ENCODE measurements around the gene SYT7. TPM values are rescaled to one million over a fixed set of nuclear protein-coding genes. Genes with fewer than 3 reads are reported as not detected.

Gene SYT7
- total RNA-seq, 1 experiment from 2014 or later, result 2.5 TPM

- CTCF ChIA-PET, result no interaction called here
- no peak for ATAC-seq
Observed at GRCh38 chr11:61596542-61596941, 15.7 kb upstream of the SYT7 start.

DNA sequence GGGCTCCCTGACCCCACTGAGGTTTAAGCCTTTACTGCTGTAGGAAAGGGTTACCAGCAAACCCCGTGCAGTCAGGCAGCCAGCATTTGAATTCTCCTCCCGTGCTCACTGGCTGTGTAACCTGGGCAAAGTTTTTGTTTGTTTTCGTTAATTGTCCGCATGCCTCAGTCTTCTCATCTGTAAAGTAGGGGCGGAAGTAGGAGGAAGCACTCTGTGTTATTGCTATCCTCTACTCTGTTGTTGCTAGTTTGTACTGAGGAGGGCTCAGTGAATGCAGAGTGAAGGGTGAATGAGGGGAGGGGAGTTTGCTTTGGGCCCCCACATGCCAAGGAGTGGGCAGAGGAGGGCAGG is 14.0 kb upstream of the SYT7 start:
- peaks cover 3% of the 10 kb centered on the region; the same call in 1 of the 2 replicates for H3K4me1 ChIP-seq (ENCODE audit: control insufficient read depth, insufficient read depth, low read length)
- H3K36me3 ChIP-seq (ENCODE audit: control insufficient read depth, insufficient read depth, low read length), result no peaks in the 10 kb centered on the region
- no peak overlapping the region for H3K4me3 ChIP-seq (ENCODE audit: low read depth in 2 of 2, low read length in 2 of 2)
- H3K9me3 ChIP-seq (ENCODE audit: control insufficient read depth, insufficient read depth, low read depth, low read length), result no peaks in the 10 kb centered on the region
- POLR2A ChIA-PET, result no interaction called here
- no peak for ATAC-seq
- intact Hi-C loops (cut with micrococcal nuclease; ENCODE audit: unreplicated experiment) (no loop called here), in situ Hi-C loops (cut with HindIII; ENCODE audit: low pct_unique_long_range_greater_than_20kb, low sequenced_read_pairs) (no loop called here)
- DNase-seq (ENCODE audit: low read depth, low spot score), result no peak
- no TSS peak for BruUV-seq (replicated peaks)
- H3K27me3 ChIP-seq (ENCODE audit: control insufficient read depth, insufficient read depth, low read length), result no peaks in the 10 kb centered on the region
- TF ChIP-seq POLR2AphosphoS5 (IDR thresholded peaks at IDR 0.05; ENCODE audit: low read depth, low read length) (no peak), TCF7L2 (IDR thresholded peaks at IDR 0.05; ENCODE audit: low read depth, low read length) (no peak), CTCF (IDR thresholded peaks at IDR 0.05) (no peak), SIN3A (IDR thresholded peaks at IDR 0.05; ENCODE audit: borderline replicate concordance, insufficient read depth, low read depth, low read length) (no peak)
- CTCF ChIA-PET, result no interaction called here
- H3K27ac ChIP-seq (ENCODE audit: low read length), result no peak overlapping the region

More at GRCh38 chr11:61596542-61596941, 15.7 kb upstream of the SYT7 start:
- H3K9me3 ChIP-seq (ENCODE audit: control insufficient read depth, insufficient read depth, low read depth, low read length), result no peaks in the 10 kb centered on the region
- H3K36me3 ChIP-seq (ENCODE audit: control insufficient read depth, insufficient read depth, low read length), result no peaks in the 10 kb centered on the region
- POLR2A ChIA-PET, result no interaction called here
- intact Hi-C loops (cut with micrococcal nuclease; ENCODE audit: unreplicated experiment), result no loop called here
- no peak for DNase-seq (ENCODE audit: low read depth, low spot score)
- TF ChIP-seq, protein P1, sequence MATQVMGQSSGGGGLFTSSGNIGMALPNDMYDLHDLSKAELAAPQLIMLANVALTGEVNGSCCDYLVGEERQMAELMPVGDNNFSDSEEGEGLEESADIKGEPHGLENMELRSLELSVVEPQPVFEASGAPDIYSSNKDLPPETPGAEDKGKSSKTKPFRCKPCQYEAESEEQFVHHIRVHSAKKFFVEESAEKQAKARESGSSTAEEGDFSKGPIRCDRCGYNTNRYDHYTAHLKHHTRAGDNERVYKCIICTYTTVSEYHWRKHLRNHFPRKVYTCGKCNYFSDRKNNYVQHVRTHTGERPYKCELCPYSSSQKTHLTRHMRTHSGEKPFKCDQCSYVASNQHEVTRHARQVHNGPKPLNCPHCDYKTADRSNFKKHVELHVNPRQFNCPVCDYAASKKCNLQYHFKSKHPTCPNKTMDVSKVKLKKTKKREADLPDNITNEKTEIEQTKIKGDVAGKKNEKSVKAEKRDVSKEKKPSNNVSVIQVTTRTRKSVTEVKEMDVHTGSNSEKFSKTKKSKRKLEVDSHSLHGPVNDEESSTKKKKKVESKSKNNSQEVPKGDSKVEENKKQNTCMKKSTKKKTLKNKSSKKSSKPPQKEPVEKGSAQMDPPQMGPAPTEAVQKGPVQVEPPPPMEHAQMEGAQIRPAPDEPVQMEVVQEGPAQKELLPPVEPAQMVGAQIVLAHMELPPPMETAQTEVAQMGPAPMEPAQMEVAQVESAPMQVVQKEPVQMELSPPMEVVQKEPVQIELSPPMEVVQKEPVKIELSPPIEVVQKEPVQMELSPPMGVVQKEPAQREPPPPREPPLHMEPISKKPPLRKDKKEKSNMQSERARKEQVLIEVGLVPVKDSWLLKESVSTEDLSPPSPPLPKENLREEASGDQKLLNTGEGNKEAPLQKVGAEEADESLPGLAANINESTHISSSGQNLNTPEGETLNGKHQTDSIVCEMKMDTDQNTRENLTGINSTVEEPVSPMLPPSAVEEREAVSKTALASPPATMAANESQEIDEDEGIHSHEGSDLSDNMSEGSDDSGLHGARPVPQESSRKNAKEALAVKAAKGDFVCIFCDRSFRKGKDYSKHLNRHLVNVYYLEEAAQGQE (IDR thresholded peaks at IDR 0.05; ENCODE audit: insufficient read depth in 1 of 2, low read depth in 2 of 2, low read length in 1 of 2), result no peak
- TF ChIP-seq TCF7L2 (IDR thresholded peaks at IDR 0.05; ENCODE audit: low read depth, low read length), result no peak
- TF ChIP-seq POLR2AphosphoS5 (IDR thresholded peaks at IDR 0.05; ENCODE audit: low read depth, low read length), result no peak
- no peak for TF ChIP-seq SIN3A (IDR thresholded peaks at IDR 0.05; ENCODE audit: borderline replicate concordance, insufficient read depth, low read depth, low read length)
- no peak for TF ChIP-seq CTCF (IDR thresholded peaks at IDR 0.05)
- BruUV-seq (replicated peaks), result no TSS peak
- in situ Hi-C loops (cut with HindIII; ENCODE audit: low pct_unique_long_range_greater_than_20kb, low sequenced_read_pairs), result no loop called here
- H3K4me3 ChIP-seq (ENCODE audit: low read depth in 2 of 2, low read length in 2 of 2), result no peak overlapping the region
- no peaks in the 10 kb centered on the region for H3K27me3 ChIP-seq (ENCODE audit: control insufficient read depth, insufficient read depth, low read length)
- no peak overlapping the region for H3K27ac ChIP-seq (ENCODE audit: low read length)
- H3K4me1 ChIP-seq (ENCODE audit: control insufficient read depth, insufficient read depth, low read length), result peaks cover 3% of the 10 kb centered on the region; the same call in 1 of the 2 replicates
